Tibial nerve (tissue), 4 donors: ENCODE results near the gene NFKBIB. TPM values are rescaled to one million over a fixed set of nuclear protein-coding genes. Genes with fewer than 3 reads are reported as not detected.

ENCODE experiments used
- DNase-seq, 2 donors: peaks; one replicate each; pipeline ENCODE4 v3.0.0-alpha.2; 2019; ENCODE audit warnings: low spot score in 2 of 2
- H3K27ac ChIP-seq, 4 donors: fragments of 200-600 bp; sonication (generic) in 3 of 4; one replicate each; pipeline ENCODE4 v1.5.1; 2017 to 2019; ENCODE audit warnings: mild to moderate bottlenecking in 1 of 4
- H3K27me3 ChIP-seq, 2 donors: fragments of 200-600 bp; sonication (generic) in 1 of 2; one replicate each; pipeline versions ENCODE4 v1.5.1 to v1.6.0; 2017 to 2019
- H3K36me3 ChIP-seq, 3 donors: fragments of 200-600 bp; sonication (generic); one replicate each; pipeline ENCODE4 v1.5.1; 2018 to 2019
- H3K4me1 ChIP-seq, 4 donors: fragments of 200-600 bp; sonication (generic) in 3 of 4; one replicate each; pipeline ENCODE4 v1.5.1; 2017 to 2019
- H3K4me3 ChIP-seq, 4 donors: fragments of 200-600 bp; sonication (generic) in 3 of 4; one replicate each; pipeline ENCODE4 v1.5.1; 2017 to 2019; ENCODE audit warnings: mild to moderate bottlenecking in 1 of 4, moderate library complexity in 1 of 4
- H3K9me3 ChIP-seq, 4 donors: fragments of 200-600 bp; sonication (generic) in 3 of 4; one replicate each; pipeline ENCODE4 v1.5.1; 2017 to 2019
- EP300 ChIP-seq, 2 donors: sonication (generic); formaldehyde crosslinking; IDR thresholded peaks; one replicate each; pipeline ENCODE4 v1.6.1; 2017; ENCODE audit warnings: antibody characterized with exemption in 2 of 2, mild to moderate bottlenecking in 1 of 2
- POLR2A ChIP-seq, 2 donors: fragments of 450-650 bp; IDR thresholded peaks; one replicate each; pipeline ENCODE4 v1.6.1; 2017; ENCODE audit warnings: antibody characterized with exemption in 2 of 2, mild to moderate bottlenecking in 2 of 2, moderate library complexity in 2 of 2
- WGBS, 2 donors: methylation state at CpG; one replicate each; pipeline ENCODE4 v1.1.5; 2018; 5-methylcytosine and 5-hydroxymethylcytosine counted together
- total RNA-seq, 4 donors: library from RNA; depleted of rRNA; stranded (reverse); fragments of >200 nt; gene quantifications; one replicate each; pipeline ENCODE4 v1.1.0, GENCODE V29; 2016
- TF ChIP-seq, protein P1 (sequence below), 5 experiments: fragments of 200-600 bp in 3 of 5; fragments of 450-650 bp in 2 of 5; sonication (generic) in 3 of 5; IDR thresholded peaks; one replicate each; pipeline ENCODE4 v1.5.1; 2016 to 2019; ENCODE audit warnings: antibody characterized with exemption in 5 of 5, mild to moderate bottlenecking in 3 of 5, moderate library complexity in 2 of 5

Gene NFKBIB
- total RNA-seq, 4 donors from 2014 or later = 16.0 to 33.0 (median 25.2) TPM

DNA sequence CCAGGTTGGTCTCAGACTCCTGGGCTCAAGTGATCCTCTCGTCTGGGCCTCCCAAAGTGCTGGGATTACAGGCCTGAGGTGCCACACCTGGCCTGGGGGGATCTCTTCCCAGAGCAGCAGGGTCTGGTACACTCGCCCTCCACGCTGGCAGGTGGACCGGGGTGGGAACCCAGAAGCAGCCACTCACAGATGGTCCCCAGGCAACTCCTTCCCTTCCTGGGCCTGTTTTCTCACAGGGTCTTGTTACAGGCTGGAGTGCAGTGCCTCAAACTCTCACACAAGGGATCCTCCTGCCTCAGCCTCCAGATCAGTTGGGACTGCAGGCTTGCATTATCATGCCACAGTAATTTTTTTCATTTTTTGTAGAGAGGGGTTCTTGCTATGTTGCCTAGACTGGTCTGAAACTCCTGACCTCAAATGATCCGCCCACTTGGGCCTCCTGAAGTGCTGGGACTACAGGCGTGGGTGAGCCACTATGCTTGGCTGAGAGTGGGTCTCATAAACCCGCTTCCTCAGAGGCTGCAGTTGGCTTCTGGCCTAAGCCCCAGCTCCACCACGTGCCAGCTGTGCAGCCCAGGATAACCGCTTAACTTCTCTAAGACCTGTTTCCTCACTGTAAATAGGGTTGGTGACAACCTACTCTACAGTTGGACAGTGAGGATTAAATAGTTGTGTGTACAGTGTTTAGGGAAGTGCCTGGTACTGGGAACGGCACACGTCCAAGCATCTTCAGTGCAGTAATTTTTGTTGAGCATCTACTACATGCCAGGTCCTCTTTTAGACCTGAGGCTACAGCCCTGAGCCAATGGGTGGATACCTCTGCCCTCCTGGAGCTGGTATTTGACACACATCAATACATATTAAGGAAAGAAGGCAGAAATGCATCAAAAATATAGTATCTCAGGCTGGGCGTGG is 13.1 kb downstream of the NFKBIB start:
- no peak for DNase-seq
- H3K4me1 ChIP-seq = peaks cover 0 to 5% (median 0%) of the 10 kb centered on the region in 4 donors
- peaks cover 0 to 16% of the 10 kb centered on the region in 2 donors for H3K27me3 ChIP-seq
- no peak overlapping the region for H3K4me3 ChIP-seq
- TF ChIP-seq EP300 (IDR thresholded peaks at IDR 0.05) = no peak
- TF ChIP-seq, protein P1, sequence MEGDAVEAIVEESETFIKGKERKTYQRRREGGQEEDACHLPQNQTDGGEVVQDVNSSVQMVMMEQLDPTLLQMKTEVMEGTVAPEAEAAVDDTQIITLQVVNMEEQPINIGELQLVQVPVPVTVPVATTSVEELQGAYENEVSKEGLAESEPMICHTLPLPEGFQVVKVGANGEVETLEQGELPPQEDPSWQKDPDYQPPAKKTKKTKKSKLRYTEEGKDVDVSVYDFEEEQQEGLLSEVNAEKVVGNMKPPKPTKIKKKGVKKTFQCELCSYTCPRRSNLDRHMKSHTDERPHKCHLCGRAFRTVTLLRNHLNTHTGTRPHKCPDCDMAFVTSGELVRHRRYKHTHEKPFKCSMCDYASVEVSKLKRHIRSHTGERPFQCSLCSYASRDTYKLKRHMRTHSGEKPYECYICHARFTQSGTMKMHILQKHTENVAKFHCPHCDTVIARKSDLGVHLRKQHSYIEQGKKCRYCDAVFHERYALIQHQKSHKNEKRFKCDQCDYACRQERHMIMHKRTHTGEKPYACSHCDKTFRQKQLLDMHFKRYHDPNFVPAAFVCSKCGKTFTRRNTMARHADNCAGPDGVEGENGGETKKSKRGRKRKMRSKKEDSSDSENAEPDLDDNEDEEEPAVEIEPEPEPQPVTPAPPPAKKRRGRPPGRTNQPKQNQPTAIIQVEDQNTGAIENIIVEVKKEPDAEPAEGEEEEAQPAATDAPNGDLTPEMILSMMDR (IDR thresholded peaks at IDR 0.05) = no peak
- no peak for TF ChIP-seq POLR2A (IDR thresholded peaks at IDR 0.05)
- H3K27ac ChIP-seq = no peak overlapping the region
- H3K9me3 ChIP-seq = no peaks in the 10 kb centered on the region
- WGBS, 2 donors = 68 to 70% methylated on average over 10 to 12 of the region's 12 CpGs
- H3K36me3 ChIP-seq = peaks cover 0 to 34% (median 0%) of the 10 kb centered on the region in 3 donors

GRCh38 chr19:38913958-38914357 is 14.2 kb downstream of the NFKBIB start:
- H3K27ac ChIP-seq = no peak overlapping the region

DNA sequence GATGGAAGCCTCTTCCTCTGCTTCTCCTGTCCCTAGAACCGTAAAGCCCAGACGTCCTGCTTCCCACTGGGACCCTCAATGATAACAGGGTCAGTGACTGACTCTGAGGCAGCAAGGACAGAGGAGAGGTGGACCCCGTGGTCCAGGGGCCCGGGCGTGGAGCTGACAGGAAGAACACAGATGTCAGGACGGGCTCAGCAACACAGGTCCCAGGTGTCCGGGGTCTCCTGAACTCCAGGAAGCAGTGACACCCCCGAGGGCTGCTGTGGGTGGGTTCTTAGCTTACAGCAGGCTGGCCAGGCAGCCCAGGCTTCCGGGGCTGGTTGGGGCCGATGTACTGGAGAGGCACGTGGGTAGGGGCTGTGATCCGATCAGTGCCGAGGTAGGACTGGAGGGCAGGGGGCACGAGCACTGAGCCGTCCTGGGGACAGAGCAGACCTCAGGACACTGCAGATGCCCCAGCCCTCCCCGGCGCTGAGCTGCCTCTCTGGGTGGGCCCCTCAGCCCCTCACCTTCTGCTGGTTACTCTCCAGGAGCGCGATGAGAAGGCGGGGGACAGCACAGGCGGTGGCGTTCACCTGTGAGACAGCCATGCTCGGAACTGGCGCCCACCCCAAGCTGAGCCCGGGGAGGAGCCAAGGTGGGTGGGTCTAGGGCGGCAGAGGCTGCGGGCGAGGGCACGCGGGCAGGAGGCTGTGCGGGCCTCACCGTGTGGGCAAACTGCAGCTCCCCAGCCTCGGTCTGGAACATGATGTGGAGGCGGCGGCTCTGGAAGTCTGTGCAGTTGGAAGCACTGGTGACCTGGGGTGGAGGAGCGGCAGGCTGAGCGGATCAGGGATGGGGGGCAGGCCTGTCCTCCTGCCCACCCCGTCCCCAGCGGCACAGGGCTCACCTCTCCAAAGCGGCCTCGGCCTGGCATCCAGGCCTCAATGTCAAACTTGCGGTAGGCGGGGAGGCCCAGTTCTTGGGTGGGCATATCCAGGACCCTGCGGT is 15.9 kb downstream of the NFKBIB start:
- 87 to 91% methylated on average over 41 to 44 of the region's 44 CpGs for WGBS, 2 donors
- peaks cover 0 to 5% (median 0%) of the 10 kb centered on the region in 4 donors for H3K4me1 ChIP-seq
- H3K27ac ChIP-seq = no peak overlapping the region
- peaks cover 0 to 16% of the 10 kb centered on the region in 2 donors for H3K27me3 ChIP-seq
- H3K4me3 ChIP-seq = no peak overlapping the region
- no peak for DNase-seq
- peaks cover 0 to 18% (median 0%) of the 10 kb centered on the region in 3 donors for H3K36me3 ChIP-seq
- TF ChIP-seq, protein P1 (IDR thresholded peaks at IDR 0.05) = no peak
- TF ChIP-seq POLR2A (IDR thresholded peaks at IDR 0.05) (no peak), EP300 (IDR thresholded peaks at IDR 0.05) (no peak)
- no peaks in the 10 kb centered on the region for H3K9me3 ChIP-seq

More at GRCh38 chr19:38913958-38914357, 14.2 kb downstream of the NFKBIB start:
- DNase-seq = no peak
- WGBS, 2 donors = 94% methylated on average over 8 of the region's 8 CpGs
- no peak overlapping the region for H3K4me3 ChIP-seq
- peaks cover 0 to 16% of the 10 kb centered on the region in 2 donors for H3K27me3 ChIP-seq
- peaks cover 0 to 24% (median 0%) of the 10 kb centered on the region in 3 donors for H3K36me3 ChIP-seq
- no peaks in the 10 kb centered on the region for H3K9me3 ChIP-seq
- TF ChIP-seq POLR2A (IDR thresholded peaks at IDR 0.05) (no peak), EP300 (IDR thresholded peaks at IDR 0.05) (no peak)
- TF ChIP-seq, protein P1 (IDR thresholded peaks at IDR 0.05) = no peak
- peaks cover 0 to 5% (median 0%) of the 10 kb centered on the region in 4 donors for H3K4me1 ChIP-seq

DNA sequence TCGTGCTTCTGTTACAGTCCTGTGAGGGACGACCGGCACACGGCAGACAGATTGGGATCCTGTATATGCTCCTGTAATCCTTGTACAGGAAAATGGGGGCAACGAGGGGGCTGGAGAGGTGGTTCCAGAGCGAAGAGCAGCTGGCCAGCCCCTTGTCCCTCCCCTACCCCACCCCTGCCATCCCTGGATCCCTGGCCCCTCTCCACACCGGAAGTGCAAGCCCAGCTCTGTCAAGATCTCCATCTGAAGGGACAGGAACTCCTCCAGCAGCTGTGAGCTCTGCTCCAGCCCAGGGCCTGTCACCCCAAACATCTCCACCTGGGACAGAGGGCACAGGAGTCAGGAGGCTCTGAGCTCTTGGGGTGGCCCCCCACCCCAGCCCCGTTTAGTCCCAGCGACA is 17.7 kb downstream of the NFKBIB start:
- peaks cover 0 to 33% (median 0%) of the 10 kb centered on the region in 3 donors for H3K36me3 ChIP-seq
- TF ChIP-seq POLR2A (IDR thresholded peaks at IDR 0.05) = no peak
- no peak for TF ChIP-seq EP300 (IDR thresholded peaks at IDR 0.05)
- TF ChIP-seq, protein P1 (IDR thresholded peaks at IDR 0.05) = no peak
- no peaks in the 10 kb centered on the region for H3K4me1 ChIP-seq
- H3K9me3 ChIP-seq = no peaks in the 10 kb centered on the region
- peaks cover 0 to 2% of the 10 kb centered on the region in 2 donors for H3K27me3 ChIP-seq
- H3K4me3 ChIP-seq = no peak overlapping the region
- H3K27ac ChIP-seq = no peak overlapping the region
- WGBS, 2 donors = 66 to 82% methylated on average over 9 of the region's 9 CpGs
- DNase-seq = no peak
